GM21786 (cell line): ENCODE results near the gene PRF1.
"Not testable (repeated sequence)": the region's sequence is repeated elsewhere in the genome, so short reads cannot be mapped to it uniquely, and the experiment has no call there.

ENCODE experiments used
- ATAC-seq: cut with Tn5 transposase; IDR thresholded peaks from one replicate; pipeline ENCODE4 v1.9.1; 2021; ENCODE audit not compliant: unreplicated experiment

The PRF1 gene

DNA sequence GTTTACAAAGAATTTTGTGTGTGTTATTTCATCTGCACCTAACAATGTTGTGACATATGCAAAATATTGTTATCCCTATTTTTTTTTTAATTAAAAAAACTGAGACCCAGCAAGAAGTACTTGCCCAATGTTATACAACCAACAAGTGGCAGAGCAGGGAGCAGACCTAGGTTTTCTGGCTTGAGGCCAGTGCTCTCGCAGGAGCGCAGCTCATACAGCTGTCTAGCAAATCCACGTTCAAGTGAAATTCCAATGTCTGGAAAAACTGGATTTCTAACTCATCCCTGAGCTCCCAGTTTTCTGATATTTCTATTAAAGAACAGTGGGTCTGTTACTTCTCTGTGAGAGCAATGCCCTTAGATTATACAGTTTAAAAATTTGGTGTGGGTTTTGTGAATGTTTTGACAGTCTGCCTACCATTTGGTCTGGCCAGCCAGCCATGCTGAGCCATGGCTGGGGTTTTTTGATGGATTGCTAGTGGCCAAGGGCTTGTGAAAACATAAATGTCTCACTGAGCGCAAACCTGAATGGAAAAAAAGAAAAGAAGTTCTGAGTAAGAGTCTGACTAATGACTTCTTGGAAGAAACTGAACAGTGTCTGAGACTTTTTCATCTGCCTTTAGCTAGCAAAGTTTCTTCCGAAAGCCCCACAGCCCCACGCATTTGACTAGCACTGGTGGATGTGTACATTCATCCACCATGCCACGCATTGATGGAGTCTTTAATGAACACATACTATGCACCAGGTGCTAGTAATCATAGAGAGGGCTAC lies 15.4 kb upstream of the PRF1 start:
- no peak for ATAC-seq

DNA sequence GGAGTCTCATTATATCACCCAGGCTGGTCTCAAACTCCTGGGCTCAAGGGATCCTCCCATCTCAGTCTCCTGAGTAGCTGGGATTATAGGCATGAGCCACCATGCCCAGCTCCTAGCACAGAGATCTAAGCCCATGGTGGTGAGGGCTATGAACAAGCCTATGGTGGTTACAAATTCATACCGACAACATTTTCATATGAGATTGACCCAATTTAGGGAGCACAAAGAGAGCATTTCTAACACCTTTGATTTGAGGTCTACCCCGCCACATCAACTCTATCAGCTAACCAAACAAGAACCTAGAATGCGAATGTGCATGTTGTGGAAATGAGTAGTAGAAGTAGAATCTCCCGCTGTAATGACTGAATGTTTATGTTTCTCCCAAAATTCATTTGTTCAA lies 14.2 kb upstream of the PRF1 start:
- no peak for ATAC-seq

DNA sequence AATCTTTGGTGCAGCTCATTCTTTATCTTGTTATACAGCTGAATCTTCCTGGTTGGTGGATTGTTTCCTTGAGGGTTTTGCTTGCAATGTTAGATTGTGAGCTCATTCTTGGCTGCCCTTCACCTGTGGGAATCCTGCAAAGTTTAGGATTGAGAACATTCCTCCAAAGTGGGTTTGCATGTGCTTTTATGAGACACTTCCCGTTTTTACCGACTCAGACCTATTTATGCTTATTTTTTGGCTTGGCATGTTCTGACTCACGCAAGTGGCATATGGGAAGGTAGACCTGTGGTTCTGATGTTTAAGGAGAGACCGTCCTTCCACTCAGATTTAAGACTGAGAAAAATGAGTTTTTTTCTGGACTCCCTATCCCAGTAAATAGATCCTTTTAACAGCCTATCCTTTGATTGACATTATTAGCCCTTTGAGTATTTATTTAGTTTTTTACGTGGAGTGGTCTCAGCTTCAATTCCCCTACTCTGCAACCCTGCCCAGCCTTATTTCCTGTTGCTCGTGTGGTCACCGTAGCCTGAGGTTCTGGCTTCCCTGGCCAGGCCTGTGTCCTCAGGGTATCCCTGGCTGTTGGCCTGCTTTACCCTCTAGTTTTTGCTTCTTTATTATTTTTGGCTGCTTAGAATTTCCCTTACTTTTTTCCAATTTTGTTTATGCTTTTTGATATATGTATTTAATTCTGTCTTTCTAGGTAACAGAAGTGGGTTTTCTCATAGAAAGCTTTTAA lies 13.4 kb upstream of the PRF1 start:
- ATAC-seq: no peak

DNA sequence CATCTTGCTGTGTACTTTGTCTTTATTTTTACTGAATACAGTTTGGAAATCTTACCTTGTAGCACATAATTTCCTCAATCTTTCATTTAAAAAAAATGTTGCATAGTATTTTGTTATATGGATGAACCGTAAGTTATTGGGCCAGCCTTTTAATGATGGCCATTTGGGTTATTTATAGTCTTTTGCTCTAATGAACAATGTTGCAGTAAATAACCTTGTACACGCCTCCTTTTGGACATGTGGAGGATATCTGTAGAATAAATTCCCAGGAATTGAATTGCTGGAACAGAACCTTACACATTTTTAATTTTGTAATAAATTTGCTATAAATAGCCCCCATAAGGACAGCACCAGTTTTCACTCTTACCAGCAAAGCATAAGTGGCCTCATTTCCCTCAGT lies 12.7 kb upstream of the PRF1 start:
- ATAC-seq: no peak

DNA sequence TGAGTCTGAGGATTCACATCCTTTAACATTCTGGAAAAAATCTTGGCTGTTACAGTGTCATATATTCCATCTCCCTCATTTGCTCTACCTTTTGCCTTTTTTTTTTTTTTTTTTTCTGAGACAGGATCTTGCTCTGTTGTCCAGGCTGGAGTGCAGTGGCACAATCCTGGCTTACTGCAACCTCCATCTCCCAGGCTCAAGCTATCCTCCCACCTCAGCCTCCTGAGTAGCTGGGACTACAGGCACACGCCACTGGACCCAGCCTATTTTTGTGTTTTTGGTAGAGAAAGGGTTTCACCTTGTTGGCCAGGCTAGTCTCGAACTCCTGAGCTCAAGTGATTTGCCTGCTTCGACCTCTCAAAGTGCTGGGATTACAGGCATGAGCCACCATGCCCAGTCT lies 11.8 kb upstream of the PRF1 start:
- not testable (repeated sequence) for ATAC-seq

DNA sequence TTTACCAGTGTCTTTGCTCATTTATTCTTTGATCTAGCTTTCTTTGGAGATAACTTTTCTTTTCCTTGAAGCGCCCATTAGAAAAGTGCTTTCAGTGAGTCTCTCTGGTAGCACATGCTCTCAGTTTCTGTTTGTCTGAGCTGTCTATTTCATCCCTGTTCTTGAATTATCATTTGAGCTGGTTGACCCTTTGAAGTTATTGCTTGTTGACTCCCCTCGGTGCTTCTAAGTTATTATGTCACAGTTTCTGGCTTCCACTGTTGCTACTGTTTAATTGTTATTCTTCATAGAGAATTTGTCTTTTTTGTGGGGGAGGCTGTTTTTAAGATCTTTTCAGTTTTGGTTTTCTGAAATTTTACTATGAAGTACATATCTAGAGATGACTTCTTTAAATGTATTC lies 11.4 kb upstream of the PRF1 start:
- ATAC-seq: no peak

DNA sequence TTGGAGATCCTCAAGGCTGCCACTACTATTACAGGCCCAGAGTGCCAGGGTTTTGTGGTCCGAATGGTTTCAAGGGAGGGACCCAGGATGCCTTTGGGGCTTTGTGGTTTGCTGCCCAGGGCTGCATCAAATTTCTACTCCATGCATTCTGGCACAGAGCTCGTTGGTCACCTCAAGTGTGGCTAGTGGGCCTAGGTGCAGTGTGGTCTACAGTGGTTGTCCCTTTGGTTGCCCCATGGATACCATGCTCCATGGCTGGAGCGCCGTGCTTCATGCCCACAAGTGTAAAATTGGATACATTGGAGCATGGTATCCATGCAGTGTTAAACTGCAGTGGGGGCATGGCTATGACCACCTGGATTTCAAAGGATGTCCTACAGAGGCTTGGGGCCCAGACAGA lies 5.4 kb upstream of the PRF1 start:
- ATAC-seq: no peak

DNA sequence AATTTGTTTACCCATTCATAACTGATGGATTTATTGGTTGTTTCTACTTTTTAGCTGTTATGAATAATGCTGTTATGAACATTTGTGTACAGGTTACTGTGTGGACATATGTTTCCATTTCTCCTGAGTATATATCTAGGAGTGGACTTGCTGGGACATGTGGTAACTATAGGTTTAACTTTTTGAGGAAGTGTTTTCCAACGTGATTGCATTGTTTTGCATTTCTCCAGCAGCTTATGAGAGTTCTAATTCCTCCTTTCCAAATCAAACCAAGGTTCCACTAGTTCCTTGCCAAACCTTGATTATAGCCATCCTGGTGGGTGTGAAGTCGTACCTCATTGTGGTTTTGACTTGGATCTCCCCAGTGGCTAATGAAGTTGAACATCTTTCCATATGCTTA lies 2.6 kb upstream of the PRF1 start:
- ATAC-seq: no peak

- no peak for ATAC-seq
Observed at GRCh38 chr10:70604106-70604505, 1.6 kb upstream of the PRF1 start.

- no peak for ATAC-seq
Observed at GRCh38 chr10:70603449-70603801, 884 bp upstream of the PRF1 start.

DNA sequence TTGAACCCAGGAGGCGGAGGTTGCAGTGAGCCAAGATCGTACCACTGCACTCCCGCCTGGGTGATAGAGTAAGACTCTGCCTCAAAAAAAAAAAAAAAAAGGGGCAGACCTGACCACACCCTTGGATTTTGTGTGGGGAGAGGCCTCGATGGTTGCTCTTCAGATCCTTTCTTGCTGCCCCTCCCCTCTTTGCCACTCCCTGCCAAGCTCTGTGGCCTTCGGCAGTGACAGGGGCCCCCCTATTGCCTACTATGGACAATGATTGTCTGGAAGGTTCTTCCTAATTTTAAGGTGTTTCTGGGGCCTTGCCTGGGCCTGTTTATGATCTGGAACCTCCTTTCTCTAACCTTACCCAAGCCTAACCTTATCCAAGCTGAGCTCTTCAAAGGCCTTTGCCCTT lies 795 bp downstream of the PRF1 start:
- ATAC-seq: no peak

DNA sequence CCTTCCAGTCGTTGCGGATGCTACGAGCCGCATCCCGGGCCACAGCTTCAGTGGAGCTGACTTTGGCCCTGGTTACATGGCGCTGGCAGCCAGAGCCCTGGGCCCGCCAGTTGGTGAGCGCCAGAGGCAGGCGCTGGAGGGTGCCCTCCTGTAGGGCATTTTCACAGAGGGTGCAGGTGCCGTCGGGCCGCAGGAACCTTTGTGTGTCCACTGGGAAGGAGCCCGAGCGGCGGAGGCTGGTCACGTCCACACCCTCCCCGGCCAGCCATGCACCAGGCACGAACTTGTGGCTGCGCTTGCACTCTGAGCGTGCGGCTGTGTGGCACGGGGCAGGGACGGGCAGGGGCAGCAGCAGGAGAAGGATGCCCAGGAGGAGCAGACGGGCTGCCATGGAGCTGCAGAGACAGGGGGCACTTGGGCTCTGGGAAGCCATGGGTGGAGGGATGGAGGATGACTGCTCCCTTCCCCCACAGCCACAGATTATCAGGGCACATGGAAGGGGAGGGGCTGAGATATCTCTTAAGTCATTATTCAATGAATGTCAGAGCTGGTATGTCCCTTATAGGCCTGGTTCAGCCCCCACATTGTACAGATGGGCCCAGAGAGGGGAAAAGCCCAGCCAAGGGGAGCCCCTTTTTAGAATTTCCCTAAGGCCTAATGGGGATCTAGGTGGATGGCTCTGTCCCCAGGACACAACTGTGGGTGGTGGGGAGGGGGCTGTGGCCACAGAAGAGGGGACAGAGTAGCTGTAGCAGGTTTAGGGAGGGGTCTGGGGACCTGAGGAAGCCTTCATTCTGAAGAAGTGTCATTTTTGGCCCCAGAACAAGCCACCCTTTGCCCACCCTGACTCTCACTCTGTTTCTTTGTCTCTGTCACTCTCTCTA lies 1.8 kb downstream of the PRF1 start:
- ATAC-seq: no peak

DNA sequence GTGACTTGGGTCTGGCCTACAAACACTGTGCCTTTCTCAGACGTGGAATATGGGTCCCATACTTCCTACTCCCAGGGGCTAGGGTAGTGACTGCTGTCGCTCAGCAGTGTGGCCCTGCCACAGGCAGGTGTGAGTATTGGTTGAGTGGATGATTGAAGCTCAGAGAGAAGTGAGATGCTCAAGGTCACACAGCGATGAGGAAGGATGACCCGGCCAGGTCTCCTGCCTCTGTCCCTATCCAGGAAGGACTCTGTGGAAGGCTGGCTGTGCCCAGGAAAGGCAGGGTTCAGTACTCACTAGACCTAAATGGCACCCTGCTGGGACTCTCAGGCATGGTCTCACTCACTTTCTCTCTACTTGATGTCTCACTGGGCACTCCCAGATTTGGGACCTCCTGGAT lies 2.8 kb downstream of the PRF1 start:
- no peak for ATAC-seq

GRCh38 chr10:70599319-70599718 lies 3.2 kb downstream of the PRF1 start:
- no peak for ATAC-seq

- ATAC-seq: no peak
Observed at GRCh38 chr10:70598857-70599295, 3.7 kb downstream of the PRF1 start.

DNA sequence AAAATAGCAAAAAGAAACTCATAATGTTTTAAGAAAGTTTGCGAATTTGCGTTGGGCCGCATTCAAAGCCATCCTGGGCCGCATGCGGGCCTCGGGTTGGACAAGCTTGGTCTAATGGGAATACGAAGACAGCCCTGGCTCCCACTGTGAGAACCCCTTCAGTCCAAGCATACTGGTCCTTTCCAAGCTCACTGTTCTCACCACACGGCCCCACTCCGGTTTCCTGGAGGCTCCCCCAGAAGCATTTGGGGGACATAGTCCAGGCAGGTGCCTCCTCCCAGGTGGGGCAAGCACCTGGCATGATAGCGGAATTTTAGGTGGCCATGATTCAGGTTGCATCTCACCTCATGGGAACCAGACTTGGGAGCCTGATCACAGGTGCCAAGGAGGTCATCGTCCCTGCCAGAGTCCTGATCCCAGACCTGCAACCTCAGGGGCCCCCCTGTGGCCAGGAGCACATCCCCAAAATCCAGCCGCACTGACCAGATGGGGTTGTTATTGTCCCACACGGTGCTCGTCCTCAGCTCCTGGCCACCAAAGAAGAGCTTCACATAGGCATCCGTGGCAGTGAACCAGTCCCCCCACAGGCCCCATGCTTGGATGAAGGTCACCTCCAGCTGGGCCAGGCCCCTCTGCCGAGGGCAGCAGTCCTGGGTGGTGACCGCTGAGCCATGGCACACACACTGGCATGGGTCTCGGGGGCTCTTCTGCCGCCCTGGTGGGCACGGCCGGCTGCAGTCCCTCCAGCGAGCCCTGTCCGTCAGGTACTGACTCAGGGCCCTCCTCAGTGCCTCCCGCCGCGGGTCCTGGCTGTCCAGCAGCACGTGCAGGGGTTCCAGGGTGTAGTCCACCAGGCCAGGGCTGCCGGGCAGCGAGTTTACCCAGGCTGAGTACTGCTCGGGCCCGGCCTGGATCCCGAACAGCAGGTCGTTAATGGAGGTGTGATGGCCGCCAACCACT lies 4.4 kb downstream of the PRF1 start:
- no peak for ATAC-seq

DNA sequence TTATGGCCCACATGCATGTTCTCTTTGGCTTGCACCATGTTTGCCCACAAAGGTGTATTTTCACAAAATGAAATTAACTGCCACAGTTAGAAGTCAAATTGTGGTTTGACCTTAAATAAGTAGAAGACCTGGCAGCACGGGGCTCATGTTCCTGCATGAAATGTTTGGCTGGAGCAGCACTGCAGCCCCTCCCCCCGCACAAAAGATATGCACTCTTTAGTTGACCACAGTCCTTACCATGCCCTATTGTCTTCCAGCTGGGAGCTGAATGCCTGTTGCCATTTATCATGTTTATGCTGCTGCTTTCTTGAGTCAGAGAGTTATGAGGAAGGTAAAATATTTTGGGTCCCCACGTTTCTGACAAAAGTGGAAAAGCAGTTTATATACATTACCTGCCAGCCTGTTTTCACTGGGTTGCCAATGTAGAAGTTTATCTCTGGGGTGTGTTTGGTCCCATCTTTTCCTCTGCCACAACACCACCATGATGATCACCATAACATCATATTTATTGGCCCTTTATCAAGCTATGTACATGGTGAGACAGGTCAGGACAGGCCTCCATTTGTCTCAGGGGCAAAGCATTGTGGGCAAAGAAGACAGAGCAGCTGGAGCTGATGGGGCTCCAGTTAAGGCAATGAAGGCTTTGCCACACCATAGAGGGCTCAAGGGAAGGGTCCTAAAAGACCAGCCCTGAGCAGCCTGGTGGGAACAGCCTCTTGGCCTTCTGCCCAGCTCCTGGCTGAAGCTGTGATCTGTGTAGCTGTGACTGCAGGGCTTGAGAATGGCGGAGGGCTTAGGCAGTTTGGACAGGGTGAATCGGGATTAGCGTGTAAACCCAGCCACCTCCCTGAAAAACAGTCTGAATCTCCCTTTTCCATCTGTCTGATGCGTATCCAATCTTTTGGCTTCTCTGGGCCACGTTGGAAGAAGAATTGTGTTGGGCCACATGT lies 5.4 kb downstream of the PRF1 start:
- ATAC-seq: no peak

DNA sequence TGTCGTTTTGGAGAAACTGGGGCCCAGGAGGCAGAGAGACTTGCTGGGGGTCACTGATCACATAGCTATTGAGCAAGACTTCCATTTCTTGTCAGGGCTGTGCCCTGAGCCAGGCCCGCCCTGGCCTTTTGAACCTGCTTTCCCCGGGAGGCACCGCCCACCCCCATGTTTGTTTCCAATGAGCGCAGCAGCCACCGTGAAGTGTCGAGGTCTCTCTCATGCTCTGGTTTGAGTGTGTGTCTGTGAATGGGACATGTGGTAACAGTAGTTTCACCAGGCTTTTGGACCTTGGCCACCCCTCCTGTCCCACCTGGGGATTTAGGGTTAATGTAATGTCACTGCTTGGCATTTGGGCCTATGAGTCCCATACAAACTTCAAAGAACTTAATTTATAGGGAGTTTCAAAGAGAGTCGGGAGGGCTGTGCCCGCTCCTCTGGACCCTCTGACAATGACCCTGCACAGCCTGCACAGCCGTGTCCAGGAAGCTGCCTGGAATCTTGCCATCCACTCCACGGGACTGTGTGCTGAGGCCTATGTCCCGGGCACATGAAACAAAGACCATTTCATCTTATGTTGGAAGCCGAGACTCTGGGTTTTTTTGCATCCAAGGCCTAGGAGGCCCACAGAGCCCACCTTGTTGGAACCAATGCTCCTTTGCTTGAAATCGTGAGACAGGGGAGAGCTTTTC lies 6.3 kb downstream of the PRF1 start:
- ATAC-seq: no peak

GRCh38 chr10:70595566-70596016 lies 7.0 kb downstream of the PRF1 start:
- no peak for ATAC-seq
